Cerebellar nuclear complex (tissue), 1 donor: ENCODE results near the gene CARD9.
A peak's percentile ranks its signal among the peaks of the same experiment; 100 is the strongest.
"Not testable (repeated sequence)": the region's sequence is repeated elsewhere in the genome, so short reads cannot be mapped to it uniquely, and the experiment has no call there.

Source experiments
- DNase-seq, 2 experiments: peaks; one replicate each; lab custom pipeline; 2025; lab: John Stamatoyannopoulos, UW

The CARD9 gene

DNA sequence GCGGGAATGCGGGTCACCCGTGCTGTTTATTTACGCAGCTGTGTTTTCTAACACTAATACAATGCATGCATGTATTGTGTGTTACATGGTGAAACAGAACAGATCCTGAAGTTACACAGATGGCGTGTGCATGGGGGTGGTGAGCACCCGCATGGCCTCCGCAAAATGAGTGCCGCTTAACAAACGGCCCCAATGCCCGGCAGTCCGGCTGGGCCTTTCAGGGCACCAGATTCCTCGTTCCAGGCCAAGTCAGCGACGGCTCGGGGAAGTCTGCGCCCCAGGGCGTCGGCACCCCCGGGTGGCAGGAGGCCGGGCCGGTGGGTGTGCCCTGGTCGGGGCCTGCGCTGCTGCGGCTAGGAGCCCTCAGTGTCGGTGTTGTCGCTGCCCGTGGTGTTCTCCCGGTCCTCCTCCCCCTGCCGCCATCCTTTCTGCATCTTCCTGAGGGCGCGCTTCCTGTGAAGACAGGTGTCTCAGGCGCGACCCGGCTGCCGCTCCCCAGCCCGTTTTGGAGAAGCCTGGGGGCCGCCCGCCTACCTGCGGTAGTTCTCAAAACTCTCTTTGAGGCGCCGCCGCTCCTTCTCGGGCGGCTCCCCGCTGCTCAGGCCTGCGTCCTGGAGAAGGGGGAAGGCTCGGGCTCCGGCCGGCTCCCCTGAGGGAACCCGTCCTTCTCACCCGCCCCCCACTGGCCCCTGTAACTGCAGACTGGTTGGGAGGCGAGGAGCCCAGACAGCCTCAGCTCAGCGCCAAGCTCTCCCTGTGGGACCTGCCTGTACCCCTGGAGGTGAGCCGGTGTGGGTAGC, 9.3 kb downstream of the CARD9 start:
- no peak for DNase-seq

DNA sequence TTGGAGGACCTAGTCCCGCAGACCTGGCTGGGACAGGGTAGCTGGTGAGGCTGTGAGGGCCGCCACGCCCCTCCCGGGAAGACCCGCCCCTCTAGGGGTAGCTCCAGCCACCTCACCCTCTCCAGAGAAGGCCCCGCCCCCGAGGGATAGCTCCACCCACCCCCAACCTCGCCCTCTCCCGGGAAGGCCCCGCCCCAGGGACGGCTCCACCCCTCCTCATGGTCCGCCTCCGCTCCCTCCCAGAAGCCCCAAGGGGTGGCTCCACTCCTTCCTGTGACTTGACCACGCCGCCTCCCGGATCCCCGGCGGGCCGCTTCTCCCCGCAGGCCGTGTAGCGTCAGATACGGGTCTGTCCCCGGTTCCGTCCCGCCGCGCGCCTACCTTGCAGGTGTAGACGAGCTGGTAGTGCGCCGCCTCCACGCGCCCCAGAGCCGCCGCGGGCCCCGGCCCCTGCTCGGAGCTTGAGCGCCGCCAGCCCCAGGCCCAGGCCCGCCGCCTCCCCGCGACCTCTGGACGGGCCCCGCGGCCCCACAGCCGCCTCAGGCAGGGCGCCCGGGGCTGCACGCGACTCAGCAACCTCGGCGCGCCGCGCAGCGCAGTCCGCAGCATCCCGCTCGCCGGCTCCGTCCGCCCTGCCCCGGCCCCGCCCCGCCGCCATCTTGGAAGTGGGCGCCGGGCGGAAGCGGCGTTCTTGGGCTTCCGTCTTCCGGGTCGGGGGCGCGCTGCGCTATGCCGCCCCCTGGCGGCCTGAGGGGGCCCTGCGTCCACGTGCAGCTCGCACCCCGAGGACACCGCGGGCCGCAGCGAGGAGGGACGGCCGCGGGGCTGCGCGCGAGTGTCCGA, 10.1 kb downstream of the CARD9 start, which contains the start of gene DNLZ:
TSS of gene DNLZ (minus strand) at position 639 of the 843 bp plus-strand sequence. CDS start at position 609, 30 bp downstream.
- DNase-seq: peak; percentile 72 to 82

GRCh38 chr9:136362450-136362784, 11.1 kb downstream of the CARD9 start:
- DNase-seq: no peak

- DNase-seq: no peak
These were observed 11.6 kb downstream of the CARD9 start for GRCh38 chr9:136361754-136362449.

DNA sequence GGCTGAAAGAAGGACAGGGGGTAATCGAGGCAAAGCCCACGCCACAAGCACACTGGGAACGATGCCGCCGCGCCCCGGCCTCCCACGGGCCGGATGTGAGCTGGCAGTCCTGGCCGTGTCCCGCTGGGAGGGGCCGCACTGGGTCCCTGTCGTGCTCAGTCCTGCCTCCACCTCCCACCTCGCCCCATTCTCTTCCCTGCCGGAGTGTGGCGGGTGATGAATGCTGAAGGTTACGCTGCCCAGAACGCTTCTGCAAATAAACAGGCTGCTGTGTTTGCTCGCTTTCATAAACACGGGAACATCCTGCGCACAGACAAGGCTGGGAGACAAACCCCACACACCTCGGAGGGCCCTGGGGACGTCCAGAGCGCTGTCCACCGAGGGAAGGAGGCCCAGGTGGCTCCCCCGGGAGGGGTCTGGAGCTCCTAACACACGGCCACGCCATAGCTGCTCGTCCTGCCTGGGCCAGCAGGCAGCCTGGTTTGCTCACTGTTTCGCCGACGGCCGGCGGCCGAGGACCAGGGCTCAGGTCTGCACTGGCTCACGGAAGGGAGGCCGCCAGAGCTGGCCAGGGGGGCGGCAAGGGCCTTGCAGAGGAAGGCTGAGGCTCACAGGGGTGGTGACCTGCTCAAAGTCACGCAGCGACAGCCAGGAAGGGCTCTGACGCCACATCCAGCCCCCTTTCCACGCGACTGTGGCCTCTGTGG, 12.3 kb downstream of the CARD9 start:
- no peak for DNase-seq

- DNase-seq: no peak
These were observed 13.4 kb downstream of the CARD9 start for GRCh38 chr9:136359774-136360718.

- DNase-seq: no peak
These were observed 14.6 kb downstream of the CARD9 start for GRCh38 chr9:136358888-136359287.

DNA sequence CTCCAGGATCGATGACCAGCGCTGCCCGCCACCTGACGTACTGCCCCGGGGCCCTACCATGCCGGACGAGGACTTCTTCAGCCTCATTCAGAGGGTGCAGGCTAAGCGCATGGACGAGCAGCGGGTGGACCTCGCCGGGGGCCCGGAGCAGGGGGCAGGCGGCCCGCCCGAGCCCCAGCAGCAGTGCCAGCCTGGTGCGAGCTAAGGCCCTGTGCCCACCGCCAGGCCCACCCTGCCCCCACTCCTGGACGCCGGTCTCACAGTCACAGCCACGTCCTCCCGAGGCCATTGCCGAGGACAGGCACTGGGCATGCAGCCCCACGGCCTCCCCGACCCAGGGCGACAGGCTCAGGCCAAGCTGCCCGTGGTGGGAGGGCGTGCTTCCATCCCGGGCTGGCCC, 15.5 kb downstream of the CARD9 start:
- no peak for DNase-seq

DNA sequence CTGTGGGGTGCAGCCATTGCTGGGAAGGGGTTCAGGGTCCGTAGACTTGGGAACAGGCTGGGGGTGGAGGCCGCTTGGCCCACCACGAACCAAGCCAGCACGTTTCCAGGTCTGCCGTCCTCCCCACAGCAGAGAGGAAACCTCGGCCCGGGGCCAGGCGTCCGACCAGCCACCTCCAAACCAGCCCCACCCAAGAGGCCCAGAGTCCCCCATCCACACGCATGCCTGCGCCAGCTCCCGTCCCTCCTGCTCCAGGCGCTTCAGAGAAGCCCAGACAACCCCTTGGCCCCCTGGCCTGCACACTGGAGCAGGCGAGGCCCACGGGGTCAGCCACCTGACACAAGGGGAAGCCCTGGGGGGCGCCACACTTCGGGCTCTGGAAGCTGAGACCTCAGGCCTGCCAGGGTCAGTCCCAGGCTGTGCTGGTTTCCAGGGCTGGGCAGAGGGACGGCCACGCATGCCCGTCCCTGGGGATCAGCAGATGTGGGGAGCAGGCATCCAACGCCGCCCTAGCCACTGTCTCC, 16.2 kb downstream of the CARD9 start:
- DNase-seq: no peak

GRCh38 chr9:136355616-136356557, 17.6 kb downstream of the CARD9 start:
- DNase-seq: no peak

- DNase-seq: no peak
These were observed 18.8 kb downstream of the CARD9 start for GRCh38 chr9:136354592-136355085.

DNA sequence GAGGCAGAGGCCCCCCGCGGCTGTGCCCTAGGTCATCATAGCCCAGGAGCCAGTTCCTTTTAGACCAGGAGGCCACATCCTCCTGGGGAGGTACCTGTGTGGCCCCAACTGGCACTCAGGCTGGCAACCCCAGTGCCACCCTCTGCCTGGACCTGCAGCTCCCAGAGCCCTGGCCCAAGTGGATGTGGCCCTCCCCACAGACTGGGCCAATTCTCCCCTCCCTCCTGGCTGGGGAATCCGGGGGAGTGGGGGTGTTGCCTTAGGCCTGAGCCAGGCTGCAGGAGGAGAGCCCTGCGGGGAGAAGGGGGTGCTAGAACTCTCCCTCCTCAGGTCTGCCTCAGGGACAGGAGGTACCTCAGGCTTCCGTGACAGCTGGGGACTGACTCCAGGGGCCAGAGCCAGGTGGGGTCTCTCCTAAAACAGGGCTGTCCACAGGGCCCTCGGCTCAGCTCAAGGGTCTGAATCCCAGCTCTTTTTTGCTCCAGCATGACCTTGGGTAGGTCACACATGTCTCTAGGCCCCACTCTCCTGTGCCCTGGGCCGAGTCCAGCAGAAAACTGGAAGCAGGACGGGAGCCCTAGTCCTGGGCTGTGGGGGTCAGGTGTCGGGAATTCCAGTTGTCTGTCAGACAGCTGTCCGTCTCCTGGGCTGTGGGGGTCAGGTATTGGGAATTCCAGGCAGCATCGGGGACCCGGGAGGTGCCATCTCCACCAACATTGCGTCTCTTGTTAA, 19.5 kb downstream of the CARD9 start:
- no peak for DNase-seq

DNA sequence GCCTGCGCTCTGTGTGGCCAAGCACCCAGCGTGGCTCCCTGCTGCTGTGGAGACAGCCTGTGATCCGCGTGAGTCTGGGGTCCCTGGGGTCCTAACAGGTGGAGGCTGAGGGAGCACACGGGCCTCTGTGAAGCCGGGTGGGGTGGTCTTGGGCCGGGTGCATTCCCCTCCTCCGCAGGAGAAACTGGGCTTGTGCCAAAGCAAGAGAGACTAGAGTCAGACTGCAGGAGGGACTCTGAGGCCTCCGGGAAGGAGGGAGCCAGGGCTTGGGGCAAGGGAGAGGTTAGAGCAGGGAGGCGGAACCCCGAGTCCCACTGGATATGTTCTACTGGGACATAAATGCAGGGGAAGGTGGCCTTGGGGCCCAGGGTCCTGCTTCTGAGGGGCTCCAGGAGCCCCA, 20.4 kb downstream of the CARD9 start:
- no peak for DNase-seq

GRCh38 chr9:136352682-136353081, 20.8 kb downstream of the CARD9 start:
- no peak for DNase-seq

GRCh38 chr9:136351868-136352267, 21.6 kb downstream of the CARD9 start:
- DNase-seq: not testable (repeated sequence)

GRCh38 chr9:136351252-136351800, 22.1 kb downstream of the CARD9 start:
- no peak for DNase-seq

- DNase-seq: no peak
These were observed 23.9 kb downstream of the CARD9 start for GRCh38 chr9:136349546-136349945.

DNA sequence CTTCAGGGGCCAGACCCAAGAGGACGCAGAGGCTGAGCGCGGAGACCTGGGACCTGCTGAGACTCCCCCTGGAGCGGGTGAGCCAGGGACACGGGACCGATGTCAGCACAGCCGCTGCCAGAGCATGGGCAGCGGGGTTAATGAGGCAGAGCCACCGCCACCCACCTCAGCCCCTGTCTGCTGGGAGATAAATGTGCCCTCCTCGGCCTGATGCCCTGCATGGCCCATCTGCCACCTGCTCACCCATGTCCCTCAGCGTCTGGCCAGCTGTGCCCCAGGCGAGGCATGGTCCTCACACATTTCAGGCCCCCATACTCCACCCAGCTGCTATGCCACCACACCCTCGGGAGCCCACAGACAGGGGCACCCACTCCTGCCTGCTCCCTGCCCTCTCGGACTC, 24.8 kb downstream of the CARD9 start:
- DNase-seq: no peak
